Neural cell (in vitro differentiated cells): ENCODE results near the gene ZDHHC23. TPM values are rescaled to one million over a fixed set of nuclear protein-coding genes. Genes with fewer than 3 reads are reported as not detected.

Experiments
- H2AFZ ChIP-seq: fragments of 200-600, 300-800 bp; sonication (generic), shearing (Covaris generic); 2 replicates; pipeline ENCODE4 v1.6.0; 2014; ENCODE audit warnings: low read depth, mild to moderate bottlenecking, antibody characterized with exemption, low read length, moderate library complexity
- H3F3A ChIP-seq: fragments of 200-600 bp; shearing (Covaris generic); 2 replicates; pipeline ENCODE4 v1.6.1; 2016; ENCODE audit warnings: mild to moderate bottlenecking, moderate library complexity, mixed read lengths, antibody characterized with exemption, low read length; ENCODE audit not compliant: insufficient read depth, poor library complexity, severe bottlenecking
- H3K27ac ChIP-seq: fragments of 200-600, 300-800 bp; sonication (generic), shearing (Covaris generic); 2 replicates; pipeline ENCODE4 v1.5.1; 2014; ENCODE audit warnings: mild to moderate bottlenecking, low read length, moderate library complexity
- H3K27me3 ChIP-seq: fragments of 300-800, 200-600 bp; sonication (generic), shearing (Covaris generic); 2 replicates; pipeline ENCODE4 v1.6.0; 2014; ENCODE audit warnings: mild to moderate bottlenecking, low read depth, low read length, moderate library complexity; ENCODE audit not compliant: insufficient read depth
- H3K36me3 ChIP-seq: fragments of 300-800, 200-600 bp; sonication (generic), shearing (Covaris generic); 2 replicates; pipeline ENCODE4 v1.5.1; 2014; ENCODE audit warnings: mild to moderate bottlenecking, antibody characterized with exemption, low read length, moderate library complexity; ENCODE audit not compliant: insufficient read depth
- H3K4me2 ChIP-seq: fragments of 300-800, 200-600 bp; sonication (generic), shearing (Covaris generic); 2 replicates; pipeline ENCODE4 v1.6.0; 2014; ENCODE audit warnings: mild to moderate bottlenecking, low read length
- H3K4me3 ChIP-seq: fragments of 300-800, 200-600 bp; sonication (generic), shearing (Covaris generic); 2 replicates; pipeline ENCODE4 v1.5.1; 2014; ENCODE audit warnings: mild to moderate bottlenecking, low read length, moderate library complexity
- H3K79me2 ChIP-seq: fragments of 200-600 bp; shearing (Covaris generic); replicated peaks from 2 replicates; pipeline ENCODE4 v1.6.0; 2014; ENCODE audit warnings: mild to moderate bottlenecking, low read length, moderate library complexity; ENCODE audit not compliant: insufficient read depth
- H3K9ac ChIP-seq: fragments of 300-800, 200-600 bp; sonication (generic), shearing (Covaris generic); 2 replicates; pipeline ENCODE4 v1.6.1; 2016; ENCODE audit warnings: mild to moderate bottlenecking, low read length, mixed read lengths
- H3K9me2 ChIP-seq: fragments of 200-600 bp; shearing (Covaris generic); 2 replicates; pipeline ENCODE4 v1.6.1; 2016; ENCODE audit warnings: mild to moderate bottlenecking, low read length, mixed read lengths; ENCODE audit not compliant: insufficient read depth
- H3K9me3 ChIP-seq: fragments of 200-600, 300-800 bp; sonication (generic), shearing (Covaris generic); 2 replicates; pipeline ENCODE4 v1.6.1; 2016; ENCODE audit warnings: mild to moderate bottlenecking, mixed run types, low read length, moderate library complexity, mixed read lengths
- H4K20me1 ChIP-seq: fragments of 200-600 bp; shearing (Covaris generic); 2 replicates; pipeline ENCODE4 v1.6.1; 2016; ENCODE audit warnings: mild to moderate bottlenecking, mixed run types; ENCODE audit not compliant: insufficient read depth
- CTCF ChIP-seq: fragments of 450-650 bp; IDR thresholded peaks from 2 replicates; pipeline ENCODE4 v1.5.1; 2014; ENCODE audit warnings: antibody characterized with exemption, mild to moderate bottlenecking, moderate library complexity; ENCODE audit not compliant: poor library complexity, severe bottlenecking
- EP300 ChIP-seq: fragments of 450-650 bp; conservative IDR thresholded peaks from 2 replicates; pipeline ENCODE4 v1.6.1; 2014; ENCODE audit warnings: antibody characterized with exemption, mild to moderate bottlenecking, moderate library complexity; ENCODE audit not compliant: poor library complexity, severe bottlenecking
- EZH2 ChIP-seq: fragments of 200-600, 300-800 bp; shearing (Covaris generic), sonication (generic); IDR thresholded peaks from 2 replicates; pipeline ENCODE4 v1.6.1; 2014; ENCODE audit warnings: antibody characterized with exemption, low read length, borderline replicate concordance, mild to moderate bottlenecking; ENCODE audit not compliant: insufficient read depth, poor library complexity, severe bottlenecking
- MXI1 ChIP-seq: fragments of 450-650 bp; conservative IDR thresholded peaks from 2 replicates; pipeline ENCODE4 v1.6.1; 2014; ENCODE audit warnings: antibody characterized with exemption, mild to moderate bottlenecking; ENCODE audit not compliant: poor library complexity, severe bottlenecking
- POLR2AphosphoS5 ChIP-seq: IDR thresholded peaks from 2 replicates; pipeline ENCODE4 v1.6.1; 2012
- RAD21 ChIP-seq: fragments of 450-650 bp; conservative IDR thresholded peaks from 2 replicates; pipeline ENCODE4 v1.6.1; 2014; ENCODE audit warnings: antibody characterized with exemption, mild to moderate bottlenecking, moderate library complexity
- REST ChIP-seq: IDR thresholded peaks from 2 replicates; pipeline ENCODE4 v1.6.1; 2012; ENCODE audit warnings: borderline replicate concordance
- SMC3 ChIP-seq: fragments of 450-650 bp; conservative IDR thresholded peaks from 2 replicates; pipeline ENCODE4 v1.6.1; 2014; ENCODE audit warnings: antibody characterized with exemption, mild to moderate bottlenecking, moderate library complexity; ENCODE audit not compliant: poor library complexity
- TAF1 ChIP-seq: IDR thresholded peaks from 2 replicates; pipeline ENCODE4 v1.6.1; 2012; ENCODE audit warnings: low read depth
- polyA plus RNA-seq: library from polyadenylated mRNA; depleted of rRNA; stranded (reverse); fragments of >200 nt; gene quantifications from 2 replicates; pipeline ENCODE4 v1.2.3, GENCODE V29; 2014

The ZDHHC23 gene
- polyA plus RNA-seq, 1 donor from 2014 or later = 11.5 TPM

- no peak overlapping the region for H3K9ac ChIP-seq
- no peaks in the 10 kb centered on the region for H3K36me3 ChIP-seq
- no peak overlapping the region for H3K27ac ChIP-seq
- no peak overlapping the region for H2AFZ ChIP-seq
- H3K27me3 ChIP-seq = peaks cover 3% of the 10 kb centered on the region
- no peaks in the 10 kb centered on the region for H3F3A ChIP-seq
- TF ChIP-seq POLR2AphosphoS5 = no peak
- TF ChIP-seq REST = no peak
- TF ChIP-seq EP300 = no peak
- no peak for TF ChIP-seq TAF1
- TF ChIP-seq RAD21 = no peak
- TF ChIP-seq MXI1 = no peak
- no peak overlapping the region for H3K4me2 ChIP-seq
- H3K9me3 ChIP-seq = no peaks in the 10 kb centered on the region
- no peaks in the 10 kb centered on the region for H3K79me2 ChIP-seq
- H4K20me1 ChIP-seq = no peaks in the 10 kb centered on the region
- H3K9me2 ChIP-seq = no peaks in the 10 kb centered on the region
- H3K4me3 ChIP-seq = no peak overlapping the region
Observed at GRCh38 chr3:113953677-113954076, 5.9 kb downstream of the ZDHHC23 start.

- Histone ChIP-seq H3K9ac (no peak overlapping the region), H3K4me3 (no peak overlapping the region), H3K36me3 (no peaks in the 10 kb centered on the region), H3K79me2 (no peaks in the 10 kb centered on the region), H3K9me3 (no peaks in the 10 kb centered on the region), H3F3A (no peaks in the 10 kb centered on the region), H3K27ac (no peak overlapping the region), H3K4me2 (no peak overlapping the region), H2AFZ (no peak overlapping the region), H3K27me3 (no peaks in the 10 kb centered on the region), H3K9me2 (no peaks in the 10 kb centered on the region), H4K20me1 (no peaks in the 10 kb centered on the region)
- no peak for TF ChIP-seq MXI1
Observed at GRCh38 chr3:113954091-113954685, 6.4 kb downstream of the ZDHHC23 start.

DNA sequence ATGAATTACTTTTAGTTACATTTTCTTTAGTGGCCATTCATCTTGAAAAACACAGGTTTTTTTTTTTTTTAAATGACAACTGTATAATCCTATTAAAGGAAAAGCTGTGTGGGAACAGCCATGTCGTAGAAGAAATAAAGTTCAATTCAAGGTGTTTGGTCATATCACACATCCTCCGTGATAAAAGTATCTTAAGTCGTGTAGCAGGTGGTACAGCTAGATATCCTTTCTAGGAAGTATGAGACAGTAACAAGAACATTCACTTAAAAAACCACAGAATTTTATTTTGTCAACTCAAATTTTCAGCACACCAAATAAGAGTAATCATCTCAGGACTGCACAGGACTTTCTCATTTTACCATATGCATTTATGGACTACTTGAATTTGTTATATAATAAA is 16.1 kb downstream of the ZDHHC23 start:
- H3K79me2 ChIP-seq = no peaks in the 10 kb centered on the region
- no peak overlapping the region for H3K27ac ChIP-seq
- no peaks in the 10 kb centered on the region for H3K36me3 ChIP-seq
- H3K9ac ChIP-seq = no peak overlapping the region
- H3K4me2 ChIP-seq = no peak overlapping the region
- no peaks in the 10 kb centered on the region for H3F3A ChIP-seq
- no peaks in the 10 kb centered on the region for H3K9me2 ChIP-seq
- no peak overlapping the region for H3K4me3 ChIP-seq
- no peak overlapping the region for H2AFZ ChIP-seq
- no peaks in the 10 kb centered on the region for H3K9me3 ChIP-seq
- no peaks in the 10 kb centered on the region for H3K27me3 ChIP-seq
- H4K20me1 ChIP-seq = no peaks in the 10 kb centered on the region
- no peak for TF ChIP-seq EZH2
- no peak for TF ChIP-seq POLR2AphosphoS5
- TF ChIP-seq TAF1 = no peak
- no peak for TF ChIP-seq EP300
- no peak for TF ChIP-seq SMC3
- TF ChIP-seq MXI1 = no peak
- TF ChIP-seq REST = no peak
- no peak for TF ChIP-seq CTCF
- TF ChIP-seq RAD21 = no peak
